ENCODE data around the gene SORCS2. TPM values are rescaled to one million over a fixed set of nuclear protein-coding genes. Genes with fewer than 3 reads are reported as not detected.

Gene SORCS2
- total RNA-seq, 1 donor from 2014 or later, result not detected

- DNase-seq (no peak), ATAC-seq (ENCODE audit: low read depth) (no peak)
- Mint-ChIP-seq H3K36me3 (ENCODE audit: low read depth) (no peaks in the 10 kb centered on the region), H3K27ac (no peak overlapping the region), H3K4me1 (peaks cover 2% of the 10 kb centered on the region), H3K4me3 (no peak overlapping the region), H3K27me3 (peaks cover 6% of the 10 kb centered on the region), H3K9me3 (no peaks in the 10 kb centered on the region)
- TF ChIP-seq CTCF (IDR thresholded peaks at IDR 0.05), result no peak
- ChIA-PET POLR2A (no interaction called here), CTCF (interaction anchor here (1.6 kb wide), 1 partner anchor 31 kb away, joined by 5 read pairs; no protein-coding TSS in a partner anchor)
- intact Hi-C loops (cut with micrococcal nuclease), result no loop called here
These were observed 578.7 kb downstream of the SORCS2 start for GRCh38 chr4:7771056-7771455.

- no peaks in the 10 kb centered on the region for H3K36me3 Mint-ChIP-seq (ENCODE audit: low read depth)
- TF ChIP-seq CTCF (IDR thresholded peaks at IDR 0.05), result no peak
- H3K9me3 Mint-ChIP-seq, result no peaks in the 10 kb centered on the region
- H3K27me3 Mint-ChIP-seq, result peaks cover 7% of the 10 kb centered on the region
- DNase-seq, result no peak
- intact Hi-C loops (cut with micrococcal nuclease), result no loop called here
- CTCF ChIA-PET, result no interaction called here
- no peak overlapping the region for H3K27ac Mint-ChIP-seq
- no peak overlapping the region for H3K4me3 Mint-ChIP-seq
- POLR2A ChIA-PET, result no interaction called here
- H3K4me1 Mint-ChIP-seq, result peaks cover 2% of the 10 kb centered on the region
- ATAC-seq (ENCODE audit: low read depth), result no peak
These were observed 579.5 kb downstream of the SORCS2 start for GRCh38 chr4:7771541-7772507.

- CTCF ChIA-PET, result interaction anchor here (1.4 kb wide), 1 partner anchor 30 kb away, joined by 5 read pairs; no protein-coding TSS in a partner anchor
- no peak for ATAC-seq (ENCODE audit: low read depth)
- TF ChIP-seq CTCF (IDR thresholded peaks at IDR 0.05), result no peak
- peaks cover 7% of the 10 kb centered on the region for H3K27me3 Mint-ChIP-seq
- POLR2A ChIA-PET, result no interaction called here
- no peaks in the 10 kb centered on the region for H3K9me3 Mint-ChIP-seq
- no peak for DNase-seq
- H3K4me3 Mint-ChIP-seq, result no peak overlapping the region
- H3K4me1 Mint-ChIP-seq, result peaks cover 2% of the 10 kb centered on the region
- no peak overlapping the region for H3K27ac Mint-ChIP-seq
- intact Hi-C loops (cut with micrococcal nuclease), result no loop called here
- no peaks in the 10 kb centered on the region for H3K36me3 Mint-ChIP-seq (ENCODE audit: low read depth)
These were observed 580.5 kb downstream of the SORCS2 start for GRCh38 chr4:7772711-7773385.

- intact Hi-C loops (cut with micrococcal nuclease), result no loop called here
- DNase-seq (no peak), ATAC-seq (ENCODE audit: low read depth) (no peak)
- no peak for TF ChIP-seq CTCF (IDR thresholded peaks at IDR 0.05)
- H3K27me3 Mint-ChIP-seq, result peaks cover 7% of the 10 kb centered on the region
- H3K4me1 Mint-ChIP-seq, result peaks cover 2% of the 10 kb centered on the region
- ChIA-PET CTCF (interaction anchor here (1.4 kb wide), 1 partner anchor 29 kb away, joined by 5 read pairs; no protein-coding TSS in a partner anchor), POLR2A (no interaction called here)
- no peak overlapping the region for H3K27ac Mint-ChIP-seq
- no peaks in the 10 kb centered on the region for H3K36me3 Mint-ChIP-seq (ENCODE audit: low read depth)
- H3K4me3 Mint-ChIP-seq, result no peak overlapping the region
- no peaks in the 10 kb centered on the region for H3K9me3 Mint-ChIP-seq
These were observed 581.3 kb downstream of the SORCS2 start for GRCh38 chr4:7773401-7774180.

Measured in activated B cell treated with CpG ODN at 0.5 μM for 24 hours (primary cell).